Muscle of arm (tissue), 12 donors: ENCODE data around the gene ANKRD42. TPM values are rescaled to one million over a fixed set of nuclear protein-coding genes. Genes with fewer than 3 reads are reported as not detected.

Experiments
- DNase-seq: peaks from one replicate; pipeline ENCODE4 v3.0.0-alpha.2; 2013
- polyA plus RNA-seq, 12 donors: library from polyadenylated mRNA; unstranded; fragments of 120-200 nt; gene quantifications; one replicate each; pipeline ENCODE4 v1.2.1, GENCODE V29; 2013; ENCODE audit not compliant: insufficient read length in 12 of 12

ANKRD42 gene
- polyA plus RNA-seq, 12 donors = 3.1 to 16.1 (median 4.4) TPM; not detected in 1

GRCh38 chr11:83285771-83286528 lies 92.4 kb downstream of the ANKRD42 start, which contains the start of gene CCDC90B:
Gene CCDC90B (minus strand): TSS chr11:83286367. CDS start chr11:83285972, 395 bp downstream.
- peak; percentile 99 for DNase-seq

- DNase-seq = no peak
Observed at GRCh38 chr11:83287631-83288030, 94.1 kb downstream of the ANKRD42 start.

GRCh38 chr11:83292709-83293456 lies 99.4 kb downstream of the ANKRD42 start:
- peak; percentile 72 for DNase-seq

GRCh38 chr11:83293457-83293774 lies 99.9 kb downstream of the ANKRD42 start:
- no peak for DNase-seq

GRCh38 chr11:83294208-83294607 lies 100.7 kb downstream of the ANKRD42 start:
- DNase-seq = no peak

Other genes starting within 250 kb of the ANKRD42 start
- 10 to 100 TPM in 11 of 12 donors, not detected in 1; 12.8 to 21.0 (median 16.1) TPM for gene RAB30, start 121.8 kb upstream of the ANKRD42 start, polyA plus RNA-seq
- 10 to 100 TPM in 11 of 12 donors, not detected in 1; 36.8 to 72.1 (median 45.5) TPM for gene PCF11, start 36.6 kb upstream of the ANKRD42 start, polyA plus RNA-seq
- 100 to 1,000 TPM in 6 of 12 donors, 10 to 100 TPM in 5, not detected in 1; 34.8 to 121 (median 104) TPM for gene CCDC90B, start 92.7 kb downstream of the ANKRD42 start, polyA plus RNA-seq